HepG2 (cell line): ENCODE results near the gene AMTN. TPM values are rescaled to one million over a fixed set of nuclear protein-coding genes. Genes with fewer than 3 reads are reported as not detected.

ENCODE experiments used
- CTCF ChIP-seq: sonication (generic); formaldehyde crosslinking; IDR thresholded peaks from 2 replicates; pipeline ENCODE4 v1.5.0; 2020; ENCODE audit warnings: mild to moderate bottlenecking, missing genetic modification reagents, moderate library complexity
- ERF ChIP-seq: IDR thresholded peaks from 2 replicates; pipeline ENCODE4 v1.6.1; 2018; ENCODE audit warnings: missing biosample characterization, missing genetic modification reagents
- FOSL1 ChIP-seq: sonication (generic); formaldehyde crosslinking; IDR thresholded peaks from 2 replicates; pipeline ENCODE4 v1.9.0; 2021; ENCODE audit warnings: missing genetic modification reagents, borderline replicate concordance
- FOSL2 ChIP-seq: sonication (generic); formaldehyde crosslinking; IDR thresholded peaks from 2 replicates; pipeline ENCODE4 v1.4.0; 2020; ENCODE audit warnings: missing genetic modification reagents
- GFI1 ChIP-seq: sonication (generic); formaldehyde crosslinking; IDR thresholded peaks from 2 replicates; pipeline ENCODE4 v1.5.0; 2020; ENCODE audit warnings: missing genetic modification reagents, mild to moderate bottlenecking, borderline replicate concordance
- HINFP ChIP-seq: sonication (generic); formaldehyde crosslinking; IDR thresholded peaks from 2 replicates; pipeline ENCODE4 v1.4.0; 2020; ENCODE audit warnings: low read depth, mild to moderate bottlenecking, missing genetic modification reagents
- HMG20B ChIP-seq: conservative IDR thresholded peaks from 2 replicates; pipeline ENCODE4 v1.6.1; 2016; ENCODE audit warnings: missing genetic modification reagents, missing compliant biosample characterization
- KDM2A ChIP-seq: sonication (generic); formaldehyde crosslinking; IDR thresholded peaks from 2 replicates; pipeline ENCODE4 v1.4.0; 2020; ENCODE audit warnings: low read depth, missing genetic modification reagents, borderline replicate concordance
- NFYB ChIP-seq: sonication (generic); formaldehyde crosslinking; IDR thresholded peaks from 2 replicates; pipeline ENCODE4 v1.4.0; 2020; ENCODE audit warnings: missing genetic modification reagents
- NR2C2 ChIP-seq: sonication (generic); formaldehyde crosslinking; IDR thresholded peaks from 2 replicates; pipeline ENCODE4 v1.4.0; 2020; ENCODE audit warnings: missing genetic modification reagents, mild to moderate bottlenecking, moderate library complexity, borderline replicate concordance
- NR2F2 ChIP-seq: IDR thresholded peaks from 2 replicates; pipeline ENCODE4 v1.6.1; 2012; ENCODE audit warnings: low read depth, inconsistent platforms, borderline replicate concordance
- SOX13 ChIP-seq, 3 experiments: fragments of 450-650 bp in 1 of 3; sonication (generic) in 1 of 3; formaldehyde crosslinking in 1 of 3; IDR thresholded peaks in 2 of 3; conservative IDR thresholded peaks in 1 of 3; 2 replicates each; pipeline versions ENCODE4 v1.5.0 to v1.6.1; 2016 to 2020; ENCODE audit warnings: antibody characterized with exemption in 1 of 3, mild to moderate bottlenecking in 1 of 3, missing compliant biosample characterization in 1 of 3, missing genetic modification reagents in 1 of 3, moderate library complexity in 1 of 3
- YEATS2 ChIP-seq: sonication (generic); formaldehyde crosslinking; IDR thresholded peaks from 2 replicates; pipeline ENCODE4 v1.4.0; 2020; ENCODE audit warnings: missing genetic modification reagents, borderline replicate concordance
- ZNF34 ChIP-seq: sonication (generic); formaldehyde crosslinking; IDR thresholded peaks from 2 replicates; pipeline ENCODE4 v1.4.0; 2020; ENCODE audit warnings: mild to moderate bottlenecking, missing genetic modification reagents, borderline replicate concordance
- ZNF484 ChIP-seq: sonication (generic); formaldehyde crosslinking; IDR thresholded peaks from 2 replicates; pipeline ENCODE4 v1.5.1; 2020; ENCODE audit warnings: mild to moderate bottlenecking, low read depth, missing genetic modification reagents, borderline replicate concordance
- ZNF577 ChIP-seq: sonication (generic); formaldehyde crosslinking; IDR thresholded peaks from 2 replicates; pipeline ENCODE4 v1.4.0; 2020; ENCODE audit warnings: mild to moderate bottlenecking, low read depth, missing genetic modification reagents, borderline replicate concordance
- ZNF709 ChIP-seq: sonication (generic); formaldehyde crosslinking; IDR thresholded peaks from 2 replicates; pipeline ENCODE4 v1.5.0; 2020; ENCODE audit warnings: mild to moderate bottlenecking, missing genetic modification reagents
- polyA plus RNA-seq, 8 experiments: library from polyadenylated mRNA; depleted of rRNA in 3 of 8; stranded (reverse) in 7 of 8; unstranded in 1 of 8; fragments of >200 nt; fragmentation: Illumina TruSeq in 4 of 8; extraction: Trizol in 4 of 8; gene quantifications; 2 replicates each; pipeline versions ENCODE4 v1.2.1 to v1.2.3, GENCODE V29; 2011 to 2016; ENCODE audit warnings: low read depth in 4 of 8, missing spikeins in 1 of 8, mixed read lengths in 1 of 8; ENCODE audit not compliant: insufficient read depth in 1 of 8
- total RNA-seq, 5 experiments: library from RNA; depleted of rRNA; stranded (reverse); fragments of >200 nt; fragmentation: Illumina TruSeq; extraction: Trizol; gene quantifications; 2 replicates each; pipeline ENCODE4 v1.2.3, GENCODE V29; 2016; ENCODE audit warnings: low read depth in 1 of 5
- TF ChIP-seq, protein P1 (sequence below): sonication (generic); formaldehyde crosslinking; IDR thresholded peaks from 2 replicates; pipeline ENCODE4 v1.4.0; 2020; ENCODE audit warnings: mild to moderate bottlenecking, missing genetic modification reagents
- TF ChIP-seq, protein P2 (sequence below): IDR thresholded peaks from 2 replicates; pipeline ENCODE4 v1.4.0; 2020; ENCODE audit warnings: mild to moderate bottlenecking, missing genetic modification reagents
- TF ChIP-seq, protein P3 (sequence below): sonication (generic); formaldehyde crosslinking; IDR thresholded peaks from 2 replicates; pipeline ENCODE4 v1.4.0; 2020; ENCODE audit warnings: mild to moderate bottlenecking, missing genetic modification reagents

AMTN gene
- total and polyA plus RNA-seq, 2 of the 13 experiments (the other 11 are each of a cell fraction or from before 2014, with no cell fraction given), result 0.15 TPM; not detected in 1

DNA sequence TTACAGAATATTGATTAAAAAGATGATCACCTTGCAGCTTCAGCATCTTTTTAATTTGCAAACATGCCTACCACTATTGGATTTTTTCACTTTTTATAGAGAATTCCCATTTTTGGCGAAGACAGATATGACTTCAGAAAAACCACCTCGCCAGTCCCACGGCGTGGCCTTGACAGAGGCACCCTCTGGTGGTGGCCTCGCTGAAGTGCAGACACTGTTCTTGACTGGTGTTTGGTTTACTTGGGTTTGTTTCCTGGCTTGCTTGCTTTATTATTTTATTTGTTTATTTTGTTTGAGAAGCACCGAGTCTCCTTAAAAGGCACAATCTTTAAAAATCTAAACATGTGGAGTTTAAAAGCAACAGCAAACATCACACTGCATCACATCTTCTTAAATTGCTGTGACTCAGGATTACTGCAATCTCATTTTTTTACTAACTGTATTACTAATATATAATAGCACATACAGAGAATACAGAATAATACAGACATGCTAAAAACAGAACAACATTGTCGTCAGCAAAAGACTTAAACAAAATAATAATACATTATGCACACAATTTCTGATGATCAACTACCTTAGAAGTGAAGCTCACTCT lies 13.1 kb upstream of the AMTN start (continued):
- TF ChIP-seq HINFP (CRISPR knock-in tag) (no peak), SOX13 (IDR thresholded peaks at IDR 0.05) (no peak), SOX13 (CRISPR knock-in tag; conservative IDR thresholded peaks at IDR 0.05 in 1 of 2, IDR thresholded peaks at IDR 0.05 in 1 of 2) (no peak), ERF (peak; percentile 53; the same call in 1 of the 2 replicates), NR2F2 (no peak), FOSL1 (no peak), FOSL2 (CRISPR knock-in tag) (0 out of 2 replicates have a peak, but pooled peaks have one; percentile 16), KDM2A (CRISPR knock-in tag) (peak; percentile 71; the same call in 1 of the 2 replicates), ZNF577 (CRISPR knock-in tag) (no peak), NFYB (CRISPR knock-in tag) (no peak), CTCF (CRISPR knock-in tag) (peak; percentile 86), ZNF34 (CRISPR knock-in tag) (no peak), HMG20B (CRISPR knock-in tag) (no peak), YEATS2 (CRISPR knock-in tag) (no peak), ZNF484 (CRISPR knock-in tag) (no peak), NR2C2 (CRISPR knock-in tag) (no peak), ZNF709 (CRISPR knock-in tag) (no peak), GFI1 (CRISPR knock-in tag) (no peak)
- TF ChIP-seq, protein P1, sequence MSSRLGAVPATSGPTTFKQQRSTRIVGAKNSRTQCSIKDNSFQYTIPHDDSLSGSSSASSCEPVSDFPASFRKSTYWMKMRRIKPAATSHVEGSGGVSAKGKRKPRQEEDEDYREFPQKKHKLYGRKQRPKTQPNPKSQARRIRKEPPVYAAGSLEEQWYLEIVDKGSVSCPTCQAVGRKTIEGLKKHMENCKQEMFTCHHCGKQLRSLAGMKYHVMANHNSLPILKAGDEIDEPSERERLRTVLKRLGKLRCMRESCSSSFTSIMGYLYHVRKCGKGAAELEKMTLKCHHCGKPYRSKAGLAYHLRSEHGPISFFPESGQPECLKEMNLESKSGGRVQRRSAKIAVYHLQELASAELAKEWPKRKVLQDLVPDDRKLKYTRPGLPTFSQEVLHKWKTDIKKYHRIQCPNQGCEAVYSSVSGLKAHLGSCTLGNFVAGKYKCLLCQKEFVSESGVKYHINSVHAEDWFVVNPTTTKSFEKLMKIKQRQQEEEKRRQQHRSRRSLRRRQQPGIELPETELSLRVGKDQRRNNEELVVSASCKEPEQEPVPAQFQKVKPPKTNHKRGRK (CRISPR knock-in tag), result no peak
- TF ChIP-seq, protein P2, sequence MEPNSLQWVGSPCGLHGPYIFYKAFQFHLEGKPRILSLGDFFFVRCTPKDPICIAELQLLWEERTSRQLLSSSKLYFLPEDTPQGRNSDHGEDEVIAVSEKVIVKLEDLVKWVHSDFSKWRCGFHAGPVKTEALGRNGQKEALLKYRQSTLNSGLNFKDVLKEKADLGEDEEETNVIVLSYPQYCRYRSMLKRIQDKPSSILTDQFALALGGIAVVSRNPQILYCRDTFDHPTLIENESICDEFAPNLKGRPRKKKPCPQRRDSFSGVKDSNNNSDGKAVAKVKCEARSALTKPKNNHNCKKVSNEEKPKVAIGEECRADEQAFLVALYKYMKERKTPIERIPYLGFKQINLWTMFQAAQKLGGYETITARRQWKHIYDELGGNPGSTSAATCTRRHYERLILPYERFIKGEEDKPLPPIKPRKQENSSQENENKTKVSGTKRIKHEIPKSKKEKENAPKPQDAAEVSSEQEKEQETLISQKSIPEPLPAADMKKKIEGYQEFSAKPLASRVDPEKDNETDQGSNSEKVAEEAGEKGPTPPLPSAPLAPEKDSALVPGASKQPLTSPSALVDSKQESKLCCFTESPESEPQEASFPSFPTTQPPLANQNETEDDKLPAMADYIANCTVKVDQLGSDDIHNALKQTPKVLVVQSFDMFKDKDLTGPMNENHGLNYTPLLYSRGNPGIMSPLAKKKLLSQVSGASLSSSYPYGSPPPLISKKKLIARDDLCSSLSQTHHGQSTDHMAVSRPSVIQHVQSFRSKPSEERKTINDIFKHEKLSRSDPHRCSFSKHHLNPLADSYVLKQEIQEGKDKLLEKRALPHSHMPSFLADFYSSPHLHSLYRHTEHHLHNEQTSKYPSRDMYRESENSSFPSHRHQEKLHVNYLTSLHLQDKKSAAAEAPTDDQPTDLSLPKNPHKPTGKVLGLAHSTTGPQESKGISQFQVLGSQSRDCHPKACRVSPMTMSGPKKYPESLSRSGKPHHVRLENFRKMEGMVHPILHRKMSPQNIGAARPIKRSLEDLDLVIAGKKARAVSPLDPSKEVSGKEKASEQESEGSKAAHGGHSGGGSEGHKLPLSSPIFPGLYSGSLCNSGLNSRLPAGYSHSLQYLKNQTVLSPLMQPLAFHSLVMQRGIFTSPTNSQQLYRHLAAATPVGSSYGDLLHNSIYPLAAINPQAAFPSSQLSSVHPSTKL, result 0 out of 2 replicates have a peak, but pooled peaks have one; percentile 28
- TF ChIP-seq, protein P3, sequence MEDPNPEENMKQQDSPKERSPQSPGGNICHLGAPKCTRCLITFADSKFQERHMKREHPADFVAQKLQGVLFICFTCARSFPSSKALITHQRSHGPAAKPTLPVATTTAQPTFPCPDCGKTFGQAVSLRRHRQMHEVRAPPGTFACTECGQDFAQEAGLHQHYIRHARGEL, result no peak
